GM06990 (cell line): ENCODE measurements around the gene MAG.
"Not testable (repeated sequence)": the region's sequence is repeated elsewhere in the genome, so short reads cannot be mapped to it uniquely, and the experiment has no call there.

Source experiments
- DNase-seq: peaks from one replicate; pipeline ENCODE4 v3.0.0-alpha.2; 2011; ENCODE audit not compliant: insufficient read length; ENCODE audit errors: extremely low read depth
- H3K27me3 ChIP-seq: replicated peaks from 2 replicates; pipeline ENCODE4 v1.6.0; 2011; ENCODE audit warnings: low read length; ENCODE audit not compliant: control insufficient read depth, insufficient read depth
- H3K36me3 ChIP-seq: 2 replicates; pipeline ENCODE4 v1.5.1; 2011; ENCODE audit warnings: low read length; ENCODE audit not compliant: control insufficient read depth, insufficient read depth
- H3K4me3 ChIP-seq: replicated peaks from 2 replicates; pipeline ENCODE4 v1.5.1; 2011; ENCODE audit warnings: low read depth, mild to moderate bottlenecking, control low read depth, low read length
- TF ChIP-seq, protein P1 (sequence below): IDR thresholded peaks from 2 replicates; pipeline ENCODE4 v1.5.1; 2011; ENCODE audit warnings: low read length, control low read depth, mild to moderate bottlenecking, inconsistent platforms; ENCODE audit not compliant: insufficient read depth, poor library complexity, severe bottlenecking

The MAG gene

DNA sequence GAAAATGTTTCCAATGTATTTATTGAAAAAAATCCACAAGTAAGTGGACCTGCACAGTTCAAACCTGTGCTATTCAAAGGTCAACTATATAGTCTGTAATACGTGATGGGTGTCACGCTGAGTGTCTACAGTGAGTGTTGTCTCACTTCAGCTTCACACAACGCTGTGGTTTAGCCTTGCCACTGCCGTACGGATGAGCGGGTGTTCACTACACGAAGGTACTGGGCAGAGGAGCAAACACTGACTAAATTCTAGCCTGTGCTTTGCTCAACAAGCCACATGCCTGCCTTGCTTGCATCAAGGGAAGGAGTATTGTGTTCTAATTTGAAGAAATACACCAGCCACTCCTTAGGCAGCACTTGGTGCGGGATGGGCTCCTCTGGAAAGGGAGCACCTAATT is 62.9 kb downstream of the MAG start:
- H3K27me3 ChIP-seq = no peaks in the 10 kb centered on the region
- TF ChIP-seq, protein P1, sequence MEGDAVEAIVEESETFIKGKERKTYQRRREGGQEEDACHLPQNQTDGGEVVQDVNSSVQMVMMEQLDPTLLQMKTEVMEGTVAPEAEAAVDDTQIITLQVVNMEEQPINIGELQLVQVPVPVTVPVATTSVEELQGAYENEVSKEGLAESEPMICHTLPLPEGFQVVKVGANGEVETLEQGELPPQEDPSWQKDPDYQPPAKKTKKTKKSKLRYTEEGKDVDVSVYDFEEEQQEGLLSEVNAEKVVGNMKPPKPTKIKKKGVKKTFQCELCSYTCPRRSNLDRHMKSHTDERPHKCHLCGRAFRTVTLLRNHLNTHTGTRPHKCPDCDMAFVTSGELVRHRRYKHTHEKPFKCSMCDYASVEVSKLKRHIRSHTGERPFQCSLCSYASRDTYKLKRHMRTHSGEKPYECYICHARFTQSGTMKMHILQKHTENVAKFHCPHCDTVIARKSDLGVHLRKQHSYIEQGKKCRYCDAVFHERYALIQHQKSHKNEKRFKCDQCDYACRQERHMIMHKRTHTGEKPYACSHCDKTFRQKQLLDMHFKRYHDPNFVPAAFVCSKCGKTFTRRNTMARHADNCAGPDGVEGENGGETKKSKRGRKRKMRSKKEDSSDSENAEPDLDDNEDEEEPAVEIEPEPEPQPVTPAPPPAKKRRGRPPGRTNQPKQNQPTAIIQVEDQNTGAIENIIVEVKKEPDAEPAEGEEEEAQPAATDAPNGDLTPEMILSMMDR = no peak
- no peak for DNase-seq

DNA sequence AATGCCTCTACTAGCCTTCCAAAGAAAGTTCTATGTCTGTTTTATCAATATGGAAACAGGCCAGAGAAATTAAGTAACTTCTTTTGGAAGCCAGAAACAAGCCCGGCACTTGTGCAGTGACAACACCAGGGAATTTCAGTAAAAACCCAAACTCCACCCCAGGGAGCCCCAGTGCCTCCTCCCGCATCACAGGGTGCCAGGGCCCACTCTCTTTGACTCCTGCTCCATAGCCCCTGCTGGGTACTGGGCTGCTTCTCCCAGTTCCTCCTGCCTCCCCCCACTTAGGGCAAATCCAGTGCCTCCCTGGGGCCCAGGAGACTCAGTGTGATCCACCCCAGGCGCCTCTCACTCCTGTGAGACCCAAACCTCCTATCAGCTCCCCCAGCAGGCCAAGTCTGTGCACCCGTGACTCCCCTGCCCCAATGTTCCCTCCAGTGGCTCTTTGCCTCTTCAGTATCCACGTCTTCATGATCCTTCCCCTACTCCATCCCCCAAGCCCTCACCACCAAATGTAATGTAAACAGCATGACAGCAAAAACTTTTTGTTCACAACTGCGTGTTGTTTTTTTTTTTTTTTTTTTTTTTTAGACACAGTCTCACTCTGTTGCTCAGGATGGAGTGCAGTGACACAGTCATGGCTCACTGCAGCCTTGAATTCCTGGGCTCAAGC is 64.0 kb downstream of the MAG start:
- DNase-seq = no peak
- TF ChIP-seq, protein P1 = no peak

More for the DNA sequence above, 62.9 kb downstream of the MAG start:
- Histone ChIP-seq H3K36me3 (no peaks in the 10 kb centered on the region), H3K4me3 (no peak overlapping the region)

DNA sequence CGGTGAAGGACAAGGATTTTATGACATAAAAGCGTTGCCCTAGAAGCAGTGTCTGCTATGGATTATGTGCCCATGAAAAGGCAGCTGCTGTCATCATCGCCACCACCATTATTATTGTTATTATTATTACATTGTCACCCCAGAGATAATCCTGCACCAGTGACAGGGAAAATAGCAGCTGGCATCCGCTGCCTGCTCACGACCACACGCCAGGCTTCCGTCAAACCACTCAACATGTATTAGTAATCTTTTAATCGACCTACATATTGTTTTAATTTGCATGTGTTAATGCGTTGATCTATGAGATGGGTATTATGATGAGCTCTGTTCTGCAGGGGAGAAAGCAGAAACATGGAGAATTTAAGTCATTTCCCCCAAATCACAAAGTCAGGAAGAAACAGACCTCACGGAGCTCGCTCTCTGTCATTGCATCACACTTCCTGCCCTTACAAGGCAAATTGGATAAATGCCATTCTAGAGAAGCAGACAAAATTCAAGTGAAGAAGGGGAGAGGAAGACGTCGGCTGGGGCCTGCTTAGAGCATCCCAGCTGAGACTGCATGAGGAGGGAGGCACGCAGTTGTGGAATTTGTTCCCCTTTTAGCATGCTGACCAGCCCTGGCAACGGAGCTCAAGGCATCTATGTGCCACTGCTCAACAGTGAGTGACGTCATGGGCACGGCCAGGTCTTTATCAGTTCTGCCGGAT is 66.1 kb downstream of the MAG start, which contains the start of gene FFAR3:
TSS of gene FFAR3 (plus strand) at position 594 of the 707 bp plus-strand sequence. CDS start 431 bp downstream, outside the sequence.
- H3K27me3 ChIP-seq = no peaks in the 10 kb centered on the region
- no peak for DNase-seq
- TF ChIP-seq, protein P1 = no peak
- H3K4me3 ChIP-seq = no peak within 1 kb of the TSS
- no peaks in the 10 kb centered on the region for H3K36me3 ChIP-seq

More for the DNA sequence above, 64.0 kb downstream of the MAG start:
- Histone ChIP-seq H3K27me3 (no peaks in the 10 kb centered on the region), H3K36me3 (no peaks in the 10 kb centered on the region), H3K4me3 (no peak overlapping the region)

DNA sequence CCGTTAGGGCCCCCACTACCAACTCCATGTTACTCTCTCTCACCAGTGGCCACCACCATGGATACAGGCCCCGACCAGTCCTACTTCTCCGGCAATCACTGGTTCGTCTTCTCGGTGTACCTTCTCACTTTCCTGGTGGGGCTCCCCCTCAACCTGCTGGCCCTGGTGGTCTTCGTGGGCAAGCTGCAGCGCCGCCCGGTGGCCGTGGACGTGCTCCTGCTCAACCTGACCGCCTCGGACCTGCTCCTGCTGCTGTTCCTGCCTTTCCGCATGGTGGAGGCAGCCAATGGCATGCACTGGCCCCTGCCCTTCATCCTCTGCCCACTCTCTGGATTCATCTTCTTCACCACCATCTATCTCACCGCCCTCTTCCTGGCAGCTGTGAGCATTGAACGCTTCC is 66.9 kb downstream of the MAG start:
- H3K4me3 ChIP-seq, DNase-seq, H3K27me3 ChIP-seq, H3K36me3 ChIP-seq: not testable (repeated sequence)
- TF ChIP-seq, protein P1 = peak; percentile 7

DNA sequence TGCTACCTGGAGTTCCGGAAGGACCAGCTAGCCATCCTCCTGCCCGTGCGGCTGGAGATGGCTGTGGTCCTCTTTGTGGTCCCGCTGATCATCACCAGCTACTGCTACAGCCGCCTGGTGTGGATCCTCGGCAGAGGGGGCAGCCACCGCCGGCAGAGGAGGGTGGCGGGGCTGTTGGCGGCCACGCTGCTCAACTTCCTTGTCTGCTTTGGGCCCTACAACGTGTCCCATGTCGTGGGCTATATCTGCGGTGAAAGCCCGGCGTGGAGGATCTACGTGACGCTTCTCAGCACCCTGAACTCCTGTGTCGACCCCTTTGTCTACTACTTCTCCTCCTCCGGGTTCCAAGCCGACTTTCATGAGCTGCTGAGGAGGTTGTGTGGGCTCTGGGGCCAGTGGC is 67.4 kb downstream of the MAG start:
- H3K27me3 ChIP-seq, H3K4me3 ChIP-seq, H3K36me3 ChIP-seq, DNase-seq: not testable (repeated sequence)

DNA sequence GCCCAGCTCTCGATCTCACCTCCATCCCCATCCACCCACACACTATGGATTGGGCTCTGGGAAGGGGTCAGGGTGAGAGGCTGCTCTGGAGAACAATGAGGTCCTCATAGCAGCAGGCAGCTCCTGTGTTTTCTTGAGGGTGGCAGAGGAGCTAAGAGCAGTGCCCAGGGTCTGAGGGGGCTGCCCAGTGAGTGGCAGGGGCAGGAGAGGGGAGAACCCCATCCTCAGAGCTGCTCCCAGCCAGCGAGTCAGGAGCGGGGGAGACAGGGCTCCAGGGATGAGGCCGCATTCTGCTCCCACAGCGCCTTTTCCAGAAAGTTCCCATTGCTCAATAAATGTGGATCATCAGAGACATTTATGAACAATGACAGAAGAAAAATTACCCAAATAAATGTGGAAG is 68.1 kb downstream of the MAG start:
- DNase-seq, H3K36me3 ChIP-seq, H3K27me3 ChIP-seq, H3K4me3 ChIP-seq: not testable (repeated sequence)
